Lung microvascular endothelial cell (primary cell): ENCODE data around the gene WBP11. TPM values are rescaled to one million over a fixed set of nuclear protein-coding genes. Genes with fewer than 3 reads are reported as not detected.
"Not testable (repeated sequence)": the region's sequence is repeated elsewhere in the genome, so short reads cannot be mapped to it uniquely, and the experiment has no call there.

ENCODE experiments used
- DNase-seq, 2 donors: peaks; one replicate each; pipeline versions ENCODE4 v3.0.0 to v3.0.0-alpha.2; 2010; ENCODE audit warnings: low read depth in 2 of 2
- total RNA-seq: library from RNA; depleted of rRNA; stranded (reverse); fragments of >200 nt; gene quantifications from 2 replicates; pipeline ENCODE4 v1.2.1, GENCODE V29; 2014

WBP11 gene
- total RNA-seq, 1 donor from 2014 or later: 11.5 TPM

DNA sequence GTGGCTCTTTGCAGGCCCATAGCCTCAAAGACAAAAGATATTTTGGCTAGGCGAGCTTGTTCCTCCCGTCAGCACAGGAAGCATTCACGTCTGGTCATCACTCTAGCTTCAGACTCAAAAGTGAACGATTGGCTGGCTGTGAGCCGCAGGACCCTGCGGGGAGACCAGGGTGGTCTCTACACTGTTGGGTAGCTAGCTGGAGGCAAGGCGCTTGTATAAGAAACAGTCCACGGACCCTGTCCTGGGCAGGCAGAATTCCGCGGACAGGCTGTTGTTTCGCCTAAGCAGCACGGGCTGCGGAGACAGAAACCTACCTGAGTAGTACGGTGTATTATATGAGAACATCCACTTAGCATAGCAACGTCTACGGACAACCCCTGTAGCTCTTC lies 29.6 kb downstream of the WBP11 start:
- DNase-seq: no peak

DNA sequence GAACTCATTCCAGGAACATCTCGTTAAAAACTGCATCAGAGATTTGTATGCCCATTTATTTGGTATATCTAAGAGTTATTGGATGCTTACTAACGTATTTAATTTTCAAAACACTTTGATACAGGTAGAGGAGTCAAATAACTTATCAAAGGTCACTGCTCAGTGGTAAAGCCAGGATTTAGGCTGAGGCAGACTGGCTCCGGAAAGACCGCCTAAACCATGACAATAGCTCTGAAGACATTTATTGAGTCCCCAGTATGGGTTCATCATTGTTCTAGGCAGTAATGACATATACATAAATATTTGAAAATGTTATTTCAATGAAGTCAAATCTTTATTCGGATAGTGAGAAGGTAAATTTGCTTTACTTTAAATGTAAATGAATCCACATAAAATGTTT lies 30.3 kb downstream of the WBP11 start:
- DNase-seq: no peak

DNA sequence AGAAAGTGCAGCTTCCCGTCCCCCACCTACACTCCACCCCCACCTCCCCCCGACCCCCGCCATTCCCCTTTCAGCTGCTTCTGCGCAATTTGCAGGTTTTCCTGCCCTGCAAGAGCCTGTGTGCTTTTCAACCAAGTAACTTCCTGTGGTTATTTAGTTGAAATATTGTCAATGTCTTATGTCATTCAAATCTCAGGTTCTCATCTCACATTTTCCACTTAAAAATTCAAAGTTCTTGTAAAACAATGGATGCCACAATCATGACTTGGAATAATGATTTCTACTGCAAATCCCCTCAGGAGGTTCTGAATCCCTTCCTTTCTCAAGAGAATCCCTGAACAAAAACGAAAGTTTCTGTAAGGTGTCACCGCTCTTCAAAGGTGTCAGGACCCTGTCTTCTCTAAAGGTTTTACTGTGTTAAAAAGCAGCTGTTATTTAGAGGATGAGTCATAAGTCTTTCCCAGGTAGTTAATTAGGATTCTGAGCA lies 31.6 kb downstream of the WBP11 start:
- no peak for DNase-seq

DNA sequence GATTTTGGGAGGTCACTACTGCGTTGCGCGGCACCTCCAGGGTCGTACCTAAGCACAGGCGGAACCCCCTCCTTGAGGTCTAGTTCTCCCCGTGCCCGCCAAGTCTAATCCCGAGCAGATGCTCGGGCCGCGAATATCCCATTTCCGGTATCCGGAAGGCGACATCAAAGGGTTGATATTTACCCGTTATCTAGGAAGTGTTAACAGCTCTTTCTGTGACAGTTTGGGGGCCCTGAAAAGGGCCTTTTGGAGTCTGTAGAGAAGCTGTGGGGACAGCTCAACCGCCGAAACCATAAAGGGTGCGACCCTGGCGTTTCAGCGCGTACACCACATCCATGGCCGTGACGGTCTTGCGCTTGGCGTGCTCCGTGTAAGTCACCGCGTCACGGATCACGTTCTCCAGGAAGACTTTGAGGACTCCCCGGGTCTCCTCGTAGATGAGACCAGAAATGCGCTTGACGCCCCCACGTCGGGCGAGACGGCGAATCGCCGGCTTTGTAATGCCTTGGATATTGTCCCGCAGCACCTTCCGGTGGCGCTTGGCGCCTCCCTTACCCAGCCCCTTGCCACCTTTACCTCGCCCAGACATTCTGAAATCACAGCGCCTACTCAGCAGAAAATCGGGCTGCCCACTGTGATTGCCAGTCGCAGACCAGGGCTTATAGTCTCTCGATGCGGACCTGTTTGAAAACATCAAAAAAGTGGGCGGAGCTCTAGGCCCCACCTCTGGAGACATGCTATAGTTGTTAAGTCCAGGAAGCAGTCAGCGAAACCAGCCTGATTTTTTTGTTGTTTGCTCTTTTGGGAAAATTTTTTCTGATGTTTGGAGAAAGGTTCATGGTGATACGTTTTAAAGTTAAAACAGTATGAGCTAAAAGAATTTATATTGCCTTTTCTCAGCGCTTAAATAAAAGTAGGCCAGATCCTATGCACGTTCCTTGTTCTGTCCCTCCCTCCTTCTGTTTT lies 32.5 kb downstream of the WBP11 start:
- peak; percentile 94 to 96 for DNase-seq

DNA sequence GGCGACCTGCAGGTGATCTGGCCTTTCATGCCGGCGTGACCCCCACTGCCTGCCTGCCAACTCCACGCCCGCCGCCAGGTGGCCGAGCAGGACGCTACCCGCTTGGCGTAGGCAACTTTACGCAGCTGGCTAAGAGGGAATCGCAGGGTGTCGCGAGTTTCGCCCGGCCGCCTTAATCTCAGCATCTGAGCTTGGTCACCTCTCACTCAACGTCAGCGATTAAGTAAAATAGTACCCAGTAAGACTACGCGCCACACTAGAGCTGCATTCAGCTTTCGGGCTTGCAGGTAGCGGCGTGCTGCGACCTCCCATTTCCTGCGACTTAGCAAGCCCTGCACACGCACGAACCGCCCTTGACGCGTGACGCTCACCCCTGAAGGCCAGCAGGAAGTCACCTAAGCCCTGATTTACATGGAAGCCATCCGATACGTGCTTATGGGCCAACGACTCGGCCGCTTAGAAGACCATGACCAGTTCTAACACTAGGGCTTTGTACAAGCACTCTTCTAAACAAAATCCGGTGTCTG lies 33.2 kb downstream of the WBP11 start:
- peak; percentile 82 to 84 for DNase-seq

DNA sequence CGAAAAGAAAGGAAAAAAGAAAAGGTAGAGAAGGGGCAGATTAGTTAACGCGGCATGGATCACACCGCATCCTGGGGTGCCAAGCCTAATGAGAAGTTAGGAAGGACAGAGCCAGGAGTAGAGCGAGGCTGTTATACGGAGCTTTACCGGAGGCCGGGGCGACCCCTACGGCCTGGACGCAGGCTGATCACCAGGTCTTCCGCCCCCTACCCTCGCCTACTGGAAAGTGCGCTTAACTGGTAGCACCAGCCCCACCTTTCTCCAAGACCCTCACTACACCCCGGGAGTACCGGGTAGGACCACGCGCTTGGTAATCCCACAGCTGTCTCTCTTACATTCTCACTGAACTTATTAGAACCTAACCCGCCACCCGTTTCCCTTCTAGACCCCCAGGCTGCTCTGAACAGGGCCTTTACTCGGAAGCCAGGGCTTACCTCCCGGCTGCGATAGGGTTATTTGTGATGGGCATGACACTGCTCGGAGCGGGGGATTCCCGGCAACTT lies 33.8 kb downstream of the WBP11 start:
- peak; percentile 40 for DNase-seq

DNA sequence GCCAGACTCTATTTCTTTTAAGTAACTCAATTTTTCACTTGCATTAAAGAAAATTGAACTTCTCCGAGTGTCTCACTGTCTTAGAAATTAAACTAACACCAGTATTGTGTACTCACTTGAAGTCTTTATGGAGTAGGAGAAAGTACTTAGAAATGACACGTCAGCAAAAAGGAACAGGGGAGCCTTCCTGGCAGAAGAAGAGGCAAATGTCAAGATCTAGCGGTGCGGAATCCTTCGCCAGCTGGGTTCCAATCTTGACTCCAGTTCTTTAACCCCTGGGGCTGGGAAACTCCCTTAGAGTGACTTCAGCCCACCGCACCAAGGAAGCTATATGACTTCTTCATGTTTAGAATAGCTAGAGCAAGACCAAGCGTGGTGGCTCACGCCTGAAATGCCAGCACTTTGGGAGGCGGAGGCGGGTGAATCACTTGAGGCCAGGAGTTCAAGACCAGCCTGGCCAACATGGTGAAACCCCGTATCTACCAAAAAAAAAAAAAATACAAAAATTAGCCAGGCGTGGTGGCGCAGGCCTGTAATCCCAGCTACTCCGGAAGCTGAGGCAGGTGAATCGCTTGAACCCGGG lies 34.4 kb downstream of the WBP11 start:
- no peak for DNase-seq

DNA sequence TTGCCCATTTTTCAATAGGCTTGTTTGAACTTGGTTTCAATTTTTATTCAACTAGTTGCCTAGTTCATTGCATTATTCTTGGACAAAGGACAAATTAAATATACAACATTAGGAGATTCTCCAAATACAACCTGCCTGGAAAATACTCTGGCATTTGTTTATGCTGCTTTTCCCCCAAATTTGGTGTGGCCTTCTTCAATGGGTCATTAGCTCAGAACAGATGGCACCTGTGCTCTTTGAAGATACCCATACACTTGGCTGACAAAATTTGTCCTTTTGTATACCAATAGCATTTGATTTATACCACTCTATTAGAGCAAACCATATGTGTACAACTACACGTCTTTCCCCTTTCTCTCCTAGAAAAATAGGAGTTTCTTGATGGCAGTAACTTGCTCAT lies 35.7 kb downstream of the WBP11 start:
- DNase-seq: no peak

DNA sequence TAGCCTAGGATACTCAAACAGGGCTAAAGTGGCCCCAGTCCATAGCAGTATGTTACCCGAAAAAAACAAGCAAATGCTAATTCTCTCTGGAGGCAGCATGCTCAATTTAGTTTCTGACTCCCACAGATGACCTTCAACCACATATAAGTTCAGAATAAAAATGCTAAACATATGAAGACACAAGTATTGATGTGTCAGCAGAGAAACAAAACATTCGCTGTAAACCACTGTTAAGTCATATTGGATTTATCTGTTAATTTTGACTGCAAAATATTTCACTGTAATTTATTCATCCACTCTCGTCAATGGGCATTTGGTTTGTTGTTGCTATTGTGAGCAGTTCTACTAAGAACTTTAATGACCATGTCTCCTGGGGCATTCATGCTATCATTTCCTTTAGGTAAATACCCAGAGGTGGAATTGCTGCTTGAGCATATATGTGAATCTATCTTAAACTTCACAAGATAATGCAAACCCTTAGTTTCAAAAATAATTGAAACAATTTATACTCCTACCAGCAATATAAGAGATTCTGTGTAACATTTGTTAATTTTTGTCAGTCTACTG lies 36.5 kb downstream of the WBP11 start:
- DNase-seq: no peak

DNA sequence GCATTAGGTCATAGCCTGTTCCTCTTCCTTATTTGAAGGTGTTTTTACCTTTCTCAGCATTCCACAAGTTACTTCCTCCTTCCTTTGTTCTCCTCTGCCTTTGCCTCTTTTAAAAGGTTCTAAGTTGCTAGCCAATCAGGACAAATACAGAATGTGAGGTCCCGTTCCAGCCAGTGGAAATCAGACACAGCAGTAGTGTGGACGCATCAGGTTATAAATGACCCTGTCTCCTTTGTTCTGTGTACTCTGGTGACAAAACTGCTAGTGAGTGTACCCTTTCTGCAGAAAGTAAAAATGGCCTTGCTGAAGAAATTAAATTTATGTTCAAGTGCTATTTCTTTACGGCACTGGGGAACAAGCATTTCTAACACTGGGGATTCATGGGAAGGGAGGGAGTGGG lies 37.3 kb downstream of the WBP11 start:
- not testable (repeated sequence) for DNase-seq

DNA sequence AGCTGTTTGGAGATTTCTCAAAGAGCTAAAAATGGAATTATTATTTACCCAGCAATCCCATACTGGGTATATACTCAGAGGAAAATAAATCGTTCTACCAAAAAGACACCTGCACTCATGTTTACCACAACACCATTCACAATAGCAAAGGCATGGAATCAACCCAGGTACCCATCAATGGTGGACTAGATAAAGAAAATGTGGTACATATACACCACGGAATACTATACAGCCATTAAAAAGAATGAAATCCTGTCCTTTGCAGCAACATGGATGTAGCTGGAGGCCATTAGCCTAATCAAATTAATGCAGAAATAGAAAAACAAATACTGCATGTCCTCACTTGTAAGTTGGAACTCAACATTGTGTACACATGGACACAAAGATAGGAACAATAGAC lies 37.9 kb downstream of the WBP11 start:
- no peak for DNase-seq

DNA sequence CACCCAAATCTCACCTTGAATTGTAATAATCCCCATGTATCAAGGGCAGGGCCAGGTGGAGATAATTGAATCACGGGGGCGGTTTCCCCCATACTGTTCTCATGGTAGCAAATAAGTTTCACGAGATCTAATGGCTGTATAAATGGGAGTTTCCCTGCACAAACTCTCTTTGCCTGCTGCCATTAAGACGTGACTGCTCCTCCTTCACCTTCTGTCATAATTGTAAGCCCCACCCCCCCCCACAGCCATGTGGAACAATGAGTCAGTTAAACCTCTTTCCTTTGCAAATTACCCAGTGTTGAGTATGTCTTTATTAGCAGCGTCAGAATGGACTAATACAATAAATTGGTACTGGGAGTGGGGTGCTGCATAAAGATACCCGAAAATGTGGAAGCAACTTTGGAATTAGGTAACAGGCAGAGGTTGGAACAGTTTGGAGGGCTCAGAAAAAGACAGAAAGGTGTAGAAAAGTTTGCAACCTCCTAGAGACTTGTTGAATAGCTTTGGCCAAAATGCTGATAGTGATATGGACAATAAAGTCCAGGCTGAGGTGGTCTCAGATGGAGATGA lies 43.5 kb downstream of the WBP11 start:
- DNase-seq: not testable (repeated sequence)

DNA sequence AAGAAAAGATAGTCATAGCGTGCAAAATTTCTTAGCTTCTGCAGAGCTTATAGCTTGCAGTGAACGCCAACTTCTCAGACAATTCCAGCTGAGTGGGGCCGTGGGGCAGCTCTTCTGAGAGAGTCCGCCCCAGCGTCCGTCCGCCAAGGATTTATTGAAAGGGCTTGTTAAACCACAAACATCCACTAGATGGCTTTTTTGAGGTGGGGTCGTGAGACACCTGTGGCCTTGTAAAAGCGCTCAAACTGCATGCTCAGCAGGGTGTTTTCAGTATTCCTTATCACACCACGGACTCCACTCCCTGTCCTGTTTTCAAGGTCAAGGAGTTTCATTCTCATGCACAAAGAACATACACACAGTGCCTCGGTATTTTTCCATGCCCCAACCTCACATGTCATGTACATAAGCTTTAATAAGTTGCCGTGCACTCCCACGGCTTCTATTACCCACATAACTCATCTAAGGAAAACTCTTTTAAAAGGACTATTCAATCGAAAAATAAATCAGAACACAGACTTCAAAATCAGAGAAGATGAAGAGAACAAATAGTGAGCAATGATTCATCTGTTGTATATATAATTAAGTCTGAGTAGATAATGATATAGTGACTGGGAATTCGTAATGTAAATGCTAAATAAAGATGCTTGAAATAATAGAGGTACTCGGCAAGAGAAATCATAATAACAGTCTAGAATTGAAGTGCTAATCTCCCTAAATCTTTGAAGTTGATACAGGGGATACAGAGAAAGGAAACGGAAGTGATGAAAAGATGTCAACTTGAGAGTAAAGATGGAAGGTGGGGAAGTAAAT lies 46.7 kb downstream of the WBP11 start:
- DNase-seq: peak; percentile 18 to 27

DNA sequence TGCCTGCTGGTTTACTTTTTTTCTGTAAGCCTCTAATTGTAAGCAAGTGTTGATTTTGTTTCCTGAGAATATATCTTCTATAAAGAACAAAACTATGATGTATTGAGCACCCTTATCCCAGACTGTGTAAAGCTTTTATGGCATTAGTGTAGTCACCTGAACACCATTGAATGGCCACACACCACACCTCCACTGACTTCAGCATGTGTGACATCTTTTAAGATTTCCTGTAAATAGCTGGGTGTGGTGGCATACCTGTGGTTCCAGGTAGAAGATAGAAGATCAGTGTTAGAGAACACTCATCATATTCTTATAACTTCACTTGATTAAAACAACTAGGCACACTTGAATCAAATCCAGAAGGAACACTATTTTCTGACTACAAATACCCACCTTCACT lies 51.3 kb downstream of the WBP11 start:
- no peak for DNase-seq

DNA sequence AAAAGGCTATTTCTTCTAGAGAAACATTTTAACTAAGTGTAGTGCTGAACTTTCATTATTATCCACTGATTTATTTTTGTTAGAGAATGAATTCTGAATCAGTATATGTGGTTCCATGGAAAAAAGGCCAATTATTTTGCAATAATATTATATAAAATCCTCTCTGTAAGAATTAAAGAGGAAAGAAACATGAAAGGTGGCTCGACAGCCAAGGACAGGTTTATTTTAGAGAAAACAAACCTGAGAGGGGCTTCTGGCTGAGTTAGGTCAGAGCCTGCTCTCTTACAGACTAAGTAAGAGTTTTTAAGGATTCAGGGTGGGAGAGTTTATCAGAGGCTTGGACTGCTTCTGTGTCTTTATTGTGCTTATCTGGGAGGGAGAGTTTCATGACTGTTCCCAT lies 60.2 kb downstream of the WBP11 start:
- DNase-seq: no peak

DNA sequence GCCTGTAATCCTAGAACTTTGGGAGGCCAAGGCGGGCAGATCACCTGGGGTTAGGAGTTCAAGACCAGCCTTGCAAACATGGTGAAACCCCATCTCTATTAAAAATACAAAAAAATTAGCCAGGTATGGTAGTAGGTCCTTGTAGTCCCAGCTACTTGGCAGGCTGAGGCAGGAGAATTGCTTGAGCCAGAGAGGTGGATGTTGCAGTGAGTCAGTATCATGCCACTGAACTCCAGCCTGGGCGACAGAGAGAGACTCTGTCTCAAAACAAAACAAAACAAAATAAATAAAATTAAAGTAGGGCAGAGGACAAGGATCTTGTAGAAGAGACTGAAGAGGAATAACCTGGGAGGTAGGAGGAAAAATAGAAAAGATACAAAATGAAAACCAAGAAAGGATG lies 61.3 kb downstream of the WBP11 start:
- no peak for DNase-seq

DNA sequence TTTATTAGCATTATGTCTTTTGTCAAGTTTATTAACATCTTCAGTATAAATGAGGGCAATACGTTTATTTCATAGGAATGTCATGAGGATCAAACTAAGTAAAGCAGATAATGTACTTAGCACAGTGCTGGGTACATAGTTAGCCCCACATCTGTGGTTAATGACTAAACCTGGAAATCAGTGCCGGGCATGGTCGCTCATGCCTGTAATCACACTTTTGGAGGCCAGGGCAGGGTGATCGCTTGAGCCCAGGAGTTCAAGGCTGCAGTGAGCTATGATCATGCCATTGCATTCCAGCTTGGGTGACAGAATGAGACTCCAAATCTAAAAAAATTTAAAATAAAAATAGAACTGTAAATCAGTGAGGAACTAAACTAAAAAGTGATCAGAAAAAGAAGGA lies 62.1 kb downstream of the WBP11 start:
- DNase-seq: no peak

DNA sequence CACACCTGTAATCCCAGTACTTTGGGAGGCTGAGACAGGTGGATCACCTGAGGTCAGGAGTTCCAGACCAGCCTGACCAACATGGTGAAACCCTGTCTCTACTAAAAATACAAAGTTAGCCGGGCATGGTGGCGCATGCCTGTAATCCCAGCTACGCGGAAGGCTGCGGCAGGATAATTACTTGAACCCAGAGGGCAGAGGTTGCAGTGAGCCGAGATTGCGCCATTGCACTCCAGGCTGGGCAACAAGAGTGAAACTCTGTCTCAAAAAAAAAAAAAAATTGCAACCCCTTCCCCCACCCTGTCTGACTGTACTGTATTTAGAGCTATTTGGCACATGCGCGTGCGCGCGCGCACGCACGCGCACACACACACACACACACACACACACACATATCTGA lies 66.8 kb downstream of the WBP11 start:
- DNase-seq: not testable (repeated sequence)
